HAP-1 (cell line): Measurements from ENCODE around the gene KCNK10.

Source experiments
- DNase-seq, 2 experiments: peaks; one replicate each; pipeline ENCODE4 v3.0.0-alpha.2; 2016 to 2020; ENCODE audit warnings: low spot score in 2 of 2
- H3K27me3 ChIP-seq: fragments of 250-450 bp; sonication (Bioruptor Pico); 2 replicates; pipeline ENCODE4 v1.5.1; 2020; ENCODE audit warnings: low read depth, mild to moderate bottlenecking, moderate library complexity
- H3K36me3 ChIP-seq: fragments of 250-450 bp; sonication (Bioruptor Pico); replicated peaks from 2 replicates; pipeline ENCODE4 v1.5.1; 2020; ENCODE audit warnings: mild to moderate bottlenecking
- H3K4me1 ChIP-seq: fragments of 250-450 bp; sonication (Bioruptor Pico); 2 replicates; pipeline ENCODE4 v1.5.1; 2020; ENCODE audit warnings: mild to moderate bottlenecking
- H3K4me3 ChIP-seq: fragments of 250-450 bp; sonication (Bioruptor Pico); 2 replicates; pipeline ENCODE4 v1.5.1; 2020; ENCODE audit warnings: mild to moderate bottlenecking, moderate library complexity
- H3K9me3 ChIP-seq: fragments of 250-450 bp; sonication (Bioruptor Pico); 2 replicates; pipeline ENCODE4 v1.5.1; 2020; ENCODE audit warnings: mild to moderate bottlenecking, moderate library complexity
- in situ Hi-C: fragments of 300-500 bp; cut with MboI; formaldehyde crosslinking; loops from 3 replicates; pipeline ENCODE4 v1.14.3; 2020; ENCODE audit warnings: low sequenced_read_pairs, inconsistent platforms, mixed read lengths

Gene KCNK10

GRCh38 chr14:88310021-88310420 is 13.0 kb downstream of the KCNK10 start:
- in situ Hi-C loops: no loop called here
- Histone ChIP-seq H3K9me3 (no peaks in the 10 kb centered on the region), H3K4me3 (no peak overlapping the region), H3K4me1 (no peaks in the 10 kb centered on the region), H3K27me3 (no peaks in the 10 kb centered on the region), H3K36me3 (no peaks in the 10 kb centered on the region)
- no peak for DNase-seq

GRCh38 chr14:88305528-88306322 is 17.3 kb downstream of the KCNK10 start:
- H3K9me3 ChIP-seq: no peaks in the 10 kb centered on the region
- no peak for DNase-seq
- no peak overlapping the region for H3K4me3 ChIP-seq
- no peaks in the 10 kb centered on the region; the same call in 1 of the 2 replicates for H3K27me3 ChIP-seq
- no peaks in the 10 kb centered on the region for H3K36me3 ChIP-seq
- in situ Hi-C loops: no loop called here
- no peaks in the 10 kb centered on the region for H3K4me1 ChIP-seq

GRCh38 chr14:88303041-88303440 is 20.0 kb downstream of the KCNK10 start:
- H3K4me3 ChIP-seq: no peak overlapping the region
- in situ Hi-C loops: no loop called here
- DNase-seq: no peak

GRCh38 chr14:88301381-88301780 is 21.7 kb downstream of the KCNK10 start:
- H3K9me3 ChIP-seq: no peaks in the 10 kb centered on the region
- H3K27me3 ChIP-seq: no peaks in the 10 kb centered on the region; the same call in 1 of the 2 replicates
- in situ Hi-C loops: no loop called here
- H3K36me3 ChIP-seq: no peaks in the 10 kb centered on the region
- H3K4me3 ChIP-seq: no peak overlapping the region
- no peak for DNase-seq
- H3K4me1 ChIP-seq: no peaks in the 10 kb centered on the region

More at GRCh38 chr14:88303041-88303440, 20.0 kb downstream of the KCNK10 start:
- Histone ChIP-seq H3K27me3 (no peaks in the 10 kb centered on the region; the same call in 1 of the 2 replicates), H3K9me3 (no peaks in the 10 kb centered on the region), H3K36me3 (no peaks in the 10 kb centered on the region), H3K4me1 (no peaks in the 10 kb centered on the region)

GRCh38 chr14:88300817-88301216 is 22.3 kb downstream of the KCNK10 start:
- Histone ChIP-seq H3K9me3 (no peaks in the 10 kb centered on the region), H3K4me3 (no peak overlapping the region), H3K36me3 (no peaks in the 10 kb centered on the region), H3K27me3 (no peaks in the 10 kb centered on the region; the same call in 1 of the 2 replicates), H3K4me1 (no peaks in the 10 kb centered on the region)
- DNase-seq: no peak
- in situ Hi-C loops: no loop called here

- in situ Hi-C loops: no loop called here
- no peaks in the 10 kb centered on the region for H3K4me1 ChIP-seq
- DNase-seq: no peak
- no peaks in the 10 kb centered on the region for H3K36me3 ChIP-seq
- H3K4me3 ChIP-seq: no peak overlapping the region
- no peaks in the 10 kb centered on the region for H3K9me3 ChIP-seq
- H3K27me3 ChIP-seq: no peaks in the 10 kb centered on the region; the same call in 1 of the 2 replicates
Measured at GRCh38 chr14:88299865-88300530, 23.1 kb downstream of the KCNK10 start.

- H3K27me3 ChIP-seq: no peaks in the 10 kb centered on the region; the same call in 1 of the 2 replicates
- no peak for DNase-seq
- no peaks in the 10 kb centered on the region for H3K9me3 ChIP-seq
- H3K4me3 ChIP-seq: no peak overlapping the region
- no peaks in the 10 kb centered on the region for H3K36me3 ChIP-seq
- no peaks in the 10 kb centered on the region for H3K4me1 ChIP-seq
- in situ Hi-C loops: no loop called here
Measured at GRCh38 chr14:88297306-88297705, 25.8 kb downstream of the KCNK10 start.

- no peaks in the 10 kb centered on the region for H3K36me3 ChIP-seq
- no peak for DNase-seq
- in situ Hi-C loops: no loop called here
Measured at GRCh38 chr14:88296351-88296750, 26.7 kb downstream of the KCNK10 start.

GRCh38 chr14:88289996-88290395 is 33.1 kb downstream of the KCNK10 start:
- Histone ChIP-seq H3K27me3 (no peaks in the 10 kb centered on the region), H3K4me1 (no peaks in the 10 kb centered on the region), H3K36me3 (no peaks in the 10 kb centered on the region), H3K9me3 (no peaks in the 10 kb centered on the region), H3K4me3 (no peak overlapping the region)
- in situ Hi-C loops: no loop called here
- DNase-seq: no peak

More at GRCh38 chr14:88296351-88296750, 26.7 kb downstream of the KCNK10 start:
- H3K4me1 ChIP-seq: no peaks in the 10 kb centered on the region
- H3K4me3 ChIP-seq: no peak overlapping the region
- H3K9me3 ChIP-seq: no peaks in the 10 kb centered on the region
- no peaks in the 10 kb centered on the region; the same call in 1 of the 2 replicates for H3K27me3 ChIP-seq

- DNase-seq: no peak
- H3K36me3 ChIP-seq: no peaks in the 10 kb centered on the region
- in situ Hi-C loops: no loop called here
- no peaks in the 10 kb centered on the region for H3K27me3 ChIP-seq
- no peak overlapping the region for H3K4me3 ChIP-seq
- H3K4me1 ChIP-seq: no peaks in the 10 kb centered on the region
- no peaks in the 10 kb centered on the region for H3K9me3 ChIP-seq
Measured at GRCh38 chr14:88289234-88289633, 33.8 kb downstream of the KCNK10 start.

- in situ Hi-C loops: no loop called here
- Histone ChIP-seq H3K27me3 (no peaks in the 10 kb centered on the region), H3K4me3 (no peak overlapping the region), H3K36me3 (no peaks in the 10 kb centered on the region), H3K9me3 (no peaks in the 10 kb centered on the region), H3K4me1 (no peaks in the 10 kb centered on the region)
- no peak for DNase-seq
Measured at GRCh38 chr14:88286309-88286708, 36.8 kb downstream of the KCNK10 start.

- in situ Hi-C loops: no loop called here
- DNase-seq: no peak
Measured at GRCh38 chr14:88281447-88281846, 41.6 kb downstream of the KCNK10 start.

GRCh38 chr14:88276923-88277596 is 46.0 kb downstream of the KCNK10 start:
- H3K36me3 ChIP-seq: no peaks in the 10 kb centered on the region
- DNase-seq: no peak
- no peaks in the 10 kb centered on the region for H3K27me3 ChIP-seq
- no peaks in the 10 kb centered on the region for H3K4me1 ChIP-seq
- in situ Hi-C loops: no loop called here
- H3K9me3 ChIP-seq: no peaks in the 10 kb centered on the region
- no peak overlapping the region for H3K4me3 ChIP-seq

More at GRCh38 chr14:88281447-88281846, 41.6 kb downstream of the KCNK10 start:
- no peaks in the 10 kb centered on the region for H3K9me3 ChIP-seq
- no peaks in the 10 kb centered on the region for H3K27me3 ChIP-seq
- H3K36me3 ChIP-seq: no peaks in the 10 kb centered on the region
- H3K4me1 ChIP-seq: no peaks in the 10 kb centered on the region
- no peak overlapping the region for H3K4me3 ChIP-seq
